AML-193 (cell line): ENCODE results near the gene MSANTD3.
A peak's percentile ranks its signal among the peaks of the same experiment; 100 is the strongest.
"Not testable (repeated sequence)": the region's sequence is repeated elsewhere in the genome, so short reads cannot be mapped to it uniquely, and the experiment has no call there.

Source experiments
- DNase-seq, 2 experiments: peaks; one replicate each; lab custom pipeline; 2025; lab: John Stamatoyannopoulos, UW

The MSANTD3 gene

GRCh38 chr9:100428871-100429654 is 2.1 kb downstream of the MSANTD3 start:
- no peak for DNase-seq

- no peak for DNase-seq
These were observed 3.5 kb downstream of the MSANTD3 start for GRCh38 chr9:100430286-100430940.

DNA sequence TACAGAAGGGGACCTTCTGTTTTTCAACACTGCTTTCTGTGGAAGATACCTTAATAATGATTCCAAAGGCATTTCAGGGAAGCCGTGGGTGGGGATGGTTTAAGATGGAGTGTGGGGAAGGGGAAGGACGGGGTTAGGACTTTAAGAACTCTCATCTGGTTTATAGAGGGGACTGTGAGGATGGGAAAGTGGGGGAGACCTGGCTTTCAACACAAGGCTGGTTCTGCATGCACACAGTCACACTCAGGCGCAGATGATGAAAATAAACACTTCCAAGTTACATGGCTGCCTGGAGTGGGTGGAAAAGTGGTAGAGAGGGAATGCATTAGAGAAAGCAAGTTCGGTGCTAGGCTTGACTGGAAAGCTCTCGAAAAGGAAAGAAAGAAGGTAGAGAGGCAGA is 4.9 kb downstream of the MSANTD3 start:
- no peak for DNase-seq

GRCh38 chr9:100432736-100433135 is 5.8 kb downstream of the MSANTD3 start:
- no peak for DNase-seq

- DNase-seq: no peak
These were observed 9.6 kb downstream of the MSANTD3 start for GRCh38 chr9:100436571-100436970.

DNA sequence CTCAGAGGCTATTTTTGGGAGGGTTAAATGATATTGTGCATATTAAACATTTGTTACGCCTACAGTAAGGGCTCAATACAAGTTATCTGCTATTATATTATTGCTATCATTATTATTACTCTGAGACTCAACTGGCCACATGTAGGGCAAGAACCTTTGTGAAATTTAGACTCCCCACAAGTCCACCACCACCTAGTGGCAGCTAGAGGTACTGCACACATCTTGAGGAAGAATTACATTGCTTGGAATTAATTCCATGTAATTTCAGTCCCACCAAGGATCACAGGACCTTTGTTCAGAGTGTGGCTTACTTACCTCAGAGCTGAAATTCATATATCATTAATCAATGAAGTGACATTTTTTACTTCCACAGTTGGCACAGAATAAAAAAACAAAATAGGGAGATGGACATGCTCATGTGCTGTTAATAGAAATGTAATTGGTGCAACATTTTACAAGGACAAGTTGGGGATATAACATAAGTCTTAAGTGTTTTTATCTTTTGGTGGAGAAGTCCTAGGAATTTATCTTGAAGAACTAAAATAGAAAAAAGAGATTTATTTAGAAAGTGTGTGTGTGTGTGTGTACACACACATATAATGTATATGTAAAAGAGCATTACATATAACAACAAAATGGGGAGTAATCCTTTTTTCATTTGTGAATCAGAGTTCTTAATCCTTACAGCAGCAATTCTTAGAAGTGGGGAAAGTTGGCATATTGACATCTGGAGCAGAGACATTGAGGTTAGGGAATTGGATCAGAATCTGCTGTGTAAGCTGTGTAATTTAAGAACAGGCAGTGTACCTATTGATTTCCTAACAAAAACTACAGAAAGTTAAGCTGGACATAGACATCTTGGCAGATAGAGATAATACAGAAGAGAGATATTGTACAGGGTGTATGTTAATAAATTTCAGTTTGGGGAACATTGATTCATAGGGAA is 11.2 kb downstream of the MSANTD3 start:
- DNase-seq: peak; percentile 51 to 59

GRCh38 chr9:100440071-100440470 is 13.1 kb downstream of the MSANTD3 start:
- DNase-seq: no peak

DNA sequence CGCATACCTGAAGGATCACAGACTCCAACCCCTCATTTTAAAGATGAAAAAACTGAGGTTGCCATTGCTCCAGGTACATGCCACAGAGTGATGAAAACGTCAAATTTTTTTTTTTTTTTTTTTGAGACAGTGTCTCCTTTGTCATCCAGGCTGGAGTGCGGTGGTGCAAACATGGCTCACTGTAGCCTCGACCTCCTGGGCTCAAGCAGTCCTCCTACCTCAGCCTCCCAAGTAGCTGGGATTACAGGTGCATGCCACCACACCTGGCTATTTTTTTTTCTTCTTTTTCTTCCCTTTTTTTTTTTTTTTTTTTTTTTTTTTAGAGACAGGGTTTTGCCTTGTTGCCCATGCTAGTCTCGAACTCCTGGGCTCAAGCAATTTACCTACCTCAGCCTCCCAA is 13.5 kb downstream of the MSANTD3 start:
- not testable (repeated sequence) for DNase-seq

DNA sequence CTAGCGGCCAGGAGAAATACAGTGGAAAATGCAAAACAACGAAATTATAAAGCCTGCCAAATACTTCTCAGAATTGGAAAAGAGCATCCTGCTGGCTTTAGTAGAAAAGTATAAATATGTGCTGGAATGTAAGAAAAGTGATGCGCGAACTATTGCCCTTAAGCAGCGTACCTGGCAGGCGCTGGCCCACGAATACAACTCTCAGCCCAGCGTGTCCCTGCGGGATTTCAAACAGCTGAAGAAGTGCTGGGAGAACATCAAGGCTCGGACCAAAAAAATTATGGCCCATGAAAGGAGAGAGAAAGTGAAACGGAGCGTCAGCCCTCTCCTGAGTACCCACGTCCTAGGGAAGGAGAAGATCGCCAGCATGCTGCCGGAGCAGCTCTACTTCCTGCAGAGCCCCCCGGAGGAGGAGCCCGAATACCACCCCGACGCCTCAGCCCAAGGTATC is 15.0 kb downstream of the MSANTD3 start:
- DNase-seq: no peak

DNA sequence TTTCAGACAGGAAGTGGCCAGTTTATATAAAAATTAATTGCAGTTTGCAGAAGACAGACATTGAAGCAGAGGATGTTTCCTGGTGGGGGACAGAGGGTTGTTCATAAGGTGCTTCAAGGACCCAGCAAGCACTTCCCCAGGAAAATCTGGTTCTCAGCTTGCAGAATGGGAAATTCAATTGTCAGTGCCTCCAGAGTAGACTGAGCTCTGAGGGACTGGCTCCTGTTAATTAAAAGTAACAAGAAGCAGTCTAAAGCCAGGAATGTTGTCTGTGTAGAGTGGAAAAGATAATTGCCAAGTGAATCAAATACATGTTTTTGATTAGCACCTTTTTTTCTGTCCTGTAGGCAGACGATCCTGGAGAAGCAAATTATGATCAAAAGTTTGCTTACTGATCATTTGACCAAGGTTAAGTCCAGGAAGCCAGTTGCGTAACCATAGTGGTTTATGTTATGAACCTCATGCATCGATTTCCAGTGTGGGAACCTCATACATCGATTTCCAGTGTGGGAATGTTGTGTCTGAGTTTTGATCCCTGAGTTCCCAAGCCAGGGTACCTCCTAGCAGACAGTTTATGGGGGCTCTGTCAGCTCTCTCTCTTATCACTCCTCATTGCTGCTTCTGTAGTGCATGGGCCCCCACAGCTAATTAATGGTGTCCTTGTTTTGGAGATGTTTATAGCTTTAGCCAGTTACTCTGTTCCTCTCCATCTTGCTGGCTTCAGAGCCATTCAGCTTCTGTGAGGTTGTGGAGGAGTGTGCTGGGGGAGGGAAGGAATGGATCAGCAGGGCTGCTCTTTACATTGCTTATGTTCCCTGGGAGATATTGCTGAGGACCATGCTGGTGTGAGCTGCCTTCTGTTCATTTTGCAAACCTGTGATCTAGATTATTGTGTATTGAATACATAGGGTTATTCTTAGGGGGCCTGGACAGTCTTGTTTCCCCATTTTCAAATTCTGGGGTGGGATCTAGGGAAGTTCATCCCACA is 17.1 kb downstream of the MSANTD3 start:
- no peak for DNase-seq

GRCh38 chr9:100445161-100445902 is 18.4 kb downstream of the MSANTD3 start:
- no peak for DNase-seq

- no peak for DNase-seq
These were observed 19.1 kb downstream of the MSANTD3 start for GRCh38 chr9:100445903-100446549.

GRCh38 chr9:100447041-100447440 is 20.1 kb downstream of the MSANTD3 start:
- DNase-seq: no peak

GRCh38 chr9:100448266-100448665 is 21.3 kb downstream of the MSANTD3 start:
- DNase-seq: no peak

DNA sequence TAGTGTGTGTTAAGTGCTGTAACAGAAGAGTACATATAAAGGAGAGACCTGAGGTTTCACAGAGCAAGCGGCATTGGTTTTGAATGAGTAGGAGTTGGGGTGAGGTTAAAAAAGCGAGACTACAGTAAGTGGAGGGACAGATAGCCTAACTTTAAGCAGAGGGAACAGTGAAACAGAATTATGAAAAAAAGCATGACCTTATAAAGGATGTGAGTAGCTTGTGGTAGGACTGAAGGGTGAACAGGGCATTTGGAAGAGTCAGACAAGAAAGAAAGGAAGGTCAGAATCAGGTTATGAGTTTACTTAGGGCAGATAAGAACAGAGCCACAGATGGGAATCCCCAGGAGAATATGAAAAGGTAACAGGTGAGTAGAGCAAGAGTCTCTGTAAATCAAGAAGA is 22.5 kb downstream of the MSANTD3 start:
- no peak for DNase-seq

GRCh38 chr9:100452894-100453293 is 26.0 kb downstream of the MSANTD3 start:
- no peak for DNase-seq

- no peak for DNase-seq
These were observed 28.5 kb downstream of the MSANTD3 start for GRCh38 chr9:100455470-100455869.

- no peak for DNase-seq
These were observed 30.6 kb downstream of the MSANTD3 start for GRCh38 chr9:100457517-100457916.

DNA sequence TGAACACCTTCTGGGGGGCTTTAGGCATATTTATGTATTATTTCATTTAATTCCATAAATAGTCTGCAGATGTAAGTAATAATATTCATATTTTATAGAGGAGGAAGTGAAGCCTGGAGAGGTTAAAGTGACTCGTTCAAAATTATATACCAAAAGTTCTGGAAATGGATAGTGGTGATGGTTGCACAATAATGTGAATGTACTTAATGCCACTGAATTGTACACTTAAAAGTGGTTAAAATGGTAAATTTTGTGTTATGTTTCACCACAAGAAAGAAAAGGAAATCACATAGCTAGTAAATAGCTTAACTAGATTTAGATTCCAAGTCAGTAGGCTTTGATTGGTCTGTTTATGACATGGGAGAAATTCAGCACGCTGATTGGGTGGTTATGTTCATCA is 33.0 kb downstream of the MSANTD3 start:
- DNase-seq: no peak

DNA sequence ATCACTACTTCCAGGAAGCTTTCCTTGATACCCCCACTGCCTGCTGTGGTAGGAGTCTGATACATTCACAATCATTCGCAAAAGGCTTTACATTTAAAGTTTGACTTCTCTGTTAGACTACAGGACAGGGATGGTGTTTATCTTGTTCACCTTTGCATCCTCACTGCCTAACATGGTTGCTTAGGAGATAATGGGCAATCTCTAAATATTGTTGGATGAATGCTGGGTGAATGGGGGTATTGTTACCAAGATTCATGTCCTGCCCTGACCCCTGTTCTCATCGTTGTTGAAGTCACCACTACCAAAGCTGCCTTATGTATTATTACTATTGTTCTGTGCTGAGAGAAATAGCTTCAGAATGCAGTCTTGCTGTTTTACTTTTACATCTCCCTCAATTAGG is 38.3 kb downstream of the MSANTD3 start:
- no peak for DNase-seq
